HG03039 (cell line): ENCODE data around the gene HCFC1R1.
A peak's percentile ranks its signal among the peaks of the same experiment; 100 is the strongest.

ENCODE experiments used
- ATAC-seq: cut with Tn5 transposase; IDR thresholded peaks from one replicate; pipeline ENCODE4 v1.9.1; 2021; ENCODE audit warnings: mild to moderate bottlenecking, moderate library complexity; ENCODE audit not compliant: unreplicated experiment

The HCFC1R1 gene

GRCh38 chr16:3003582-3004270 is 20.0 kb downstream of the HCFC1R1 start:
- peak; percentile 92 for ATAC-seq

- no peak for ATAC-seq
Measured at GRCh38 chr16:3001316-3001715, 22.4 kb downstream of the HCFC1R1 start.

- no peak for ATAC-seq
Measured at GRCh38 chr16:3000540-3000939, 23.2 kb downstream of the HCFC1R1 start.

GRCh38 chr16:2999929-3000328 is 23.8 kb downstream of the HCFC1R1 start:
- ATAC-seq, result no peak

GRCh38 chr16:2996298-2996697 is 27.4 kb downstream of the HCFC1R1 start:
- ATAC-seq, result no peak

- ATAC-seq, result no peak
Measured at GRCh38 chr16:2992383-2993081, 31.2 kb downstream of the HCFC1R1 start.

GRCh38 chr16:2991566-2992261 is 32.0 kb downstream of the HCFC1R1 start:
- ATAC-seq, result no peak

GRCh38 chr16:2990891-2991290 is 32.9 kb downstream of the HCFC1R1 start:
- ATAC-seq, result no peak

- no peak for ATAC-seq
Measured at GRCh38 chr16:2988590-2989099, 35.1 kb downstream of the HCFC1R1 start.

GRCh38 chr16:2987833-2988232 is 35.9 kb downstream of the HCFC1R1 start:
- ATAC-seq, result no peak

- ATAC-seq, result no peak
Measured at GRCh38 chr16:2987286-2987685, 36.5 kb downstream of the HCFC1R1 start.

GRCh38 chr16:2986623-2987188 is 37.0 kb downstream of the HCFC1R1 start:
- no peak for ATAC-seq

GRCh38 chr16:2985893-2986355 is 37.8 kb downstream of the HCFC1R1 start:
- no peak for ATAC-seq

- no peak for ATAC-seq
Measured at GRCh38 chr16:2985462-2985861, 38.3 kb downstream of the HCFC1R1 start.

- no peak for ATAC-seq
Measured at GRCh38 chr16:2983706-2984136, 40.0 kb downstream of the HCFC1R1 start.

- ATAC-seq, result no peak
Measured at GRCh38 chr16:2982402-2982801, 41.3 kb downstream of the HCFC1R1 start.

- ATAC-seq, result no peak
Measured at GRCh38 chr16:2981899-2982250, 41.9 kb downstream of the HCFC1R1 start.

- ATAC-seq, result no peak
Measured at GRCh38 chr16:2981177-2981898, 42.4 kb downstream of the HCFC1R1 start.

- peak; percentile 51 for ATAC-seq
Measured at GRCh38 chr16:2980227-2981176, 43.2 kb downstream of the HCFC1R1 start, which contains the start of gene PKMYT1. Gene PKMYT1, minus strand, starts transcription at chr16:2980446. Its CDS starts 789 bp downstream, at chr16:2979657.
